Tibial artery (tissue), 4 donors: ENCODE data around the gene INSL3.

Experiments
- DNase-seq, 2 donors: peaks; one replicate each; pipeline ENCODE4 v3.0.0-alpha.2; 2019
- H3K27ac ChIP-seq, 2 donors: fragments of 200-600 bp; sonication (generic) in 1 of 2; 1 replicate in 1 of 2; 2 replicates in 1 of 2; pipeline ENCODE4 v1.5.1; 2018 to 2019; ENCODE audit warnings: mild to moderate bottlenecking in 1 of 2
- H3K27me3 ChIP-seq, 2 donors: fragments of 200-600 bp; sonication (generic) in 1 of 2; one replicate each; pipeline versions ENCODE4 v1.5.1 to v1.6.0; 2016 to 2019
- H3K36me3 ChIP-seq, 3 donors: fragments of 200-600 bp; sonication (generic) in 2 of 3; one replicate each; pipeline ENCODE4 v1.5.1; 2016 to 2019; ENCODE audit warnings: mild to moderate bottlenecking in 2 of 3
- H3K4me1 ChIP-seq, 4 donors: fragments of 200-600 bp; sonication (generic) in 2 of 4; 1 replicate in 3 of 4; 2 replicates in 1 of 4; pipeline ENCODE4 v1.5.1; 2016 to 2019
- H3K4me3 ChIP-seq, 2 donors: fragments of 200-600 bp; sonication (generic) in 1 of 2; 1 replicate in 1 of 2; 2 replicates in 1 of 2; pipeline ENCODE4 v1.5.1; 2018 to 2019; ENCODE audit warnings: mild to moderate bottlenecking in 2 of 2
- H3K9me3 ChIP-seq, 3 donors: fragments of 200-600 bp; sonication (generic) in 1 of 3; one replicate each; pipeline ENCODE4 v1.5.1; 2016 to 2019
- CTCF ChIP-seq, 2 experiments: fragments of 200-600 bp in 1 of 2; fragments of 450-650 bp in 1 of 2; IDR thresholded peaks; one replicate each; pipeline ENCODE4 v1.5.1; 2017 to 2019; ENCODE audit warnings: antibody characterized with exemption in 2 of 2, mild to moderate bottlenecking in 1 of 2, moderate library complexity in 1 of 2
- intact Hi-C: fragments of 100-400 bp; cut with DNase I; formaldehyde crosslinking; loops from one replicate; pipeline ENCODE4 v1.15.0; 2023; ENCODE audit warnings: low total_unique reads

The INSL3 gene

GRCh38 chr19:17830567-17831418 is 9.5 kb upstream of the INSL3 start:
- no peak for DNase-seq
- H3K36me3 ChIP-seq, result no peaks in the 10 kb centered on the region
- peaks cover 0 to 84% of the 10 kb centered on the region in 2 donors for H3K27me3 ChIP-seq
- no peak overlapping the region for H3K4me3 ChIP-seq
- no peak for TF ChIP-seq CTCF (IDR thresholded peaks at IDR 0.05)
- intact Hi-C loops, result no loop called here
- H3K9me3 ChIP-seq, result no peaks in the 10 kb centered on the region
- H3K4me1 ChIP-seq, result peaks cover 0 to 8% (median 0%) of the 10 kb centered on the region in 4 donors
- no peak overlapping the region for H3K27ac ChIP-seq

GRCh38 chr19:17829855-17830566 is 8.7 kb upstream of the INSL3 start:
- TF ChIP-seq CTCF (IDR thresholded peaks at IDR 0.05), result no peak
- no peak overlapping the region for H3K27ac ChIP-seq
- intact Hi-C loops, result no loop called here
- H3K27me3 ChIP-seq, result peaks cover 0 to 82% of the 10 kb centered on the region in 2 donors
- H3K4me1 ChIP-seq, result peaks cover 0 to 8% (median 0%) of the 10 kb centered on the region in 4 donors
- no peaks in the 10 kb centered on the region for H3K9me3 ChIP-seq
- no peak overlapping the region for H3K4me3 ChIP-seq
- DNase-seq, result no peak
- H3K36me3 ChIP-seq, result no peaks in the 10 kb centered on the region

- Histone ChIP-seq H3K36me3 (no peaks in the 10 kb centered on the region), H3K9me3 (no peaks in the 10 kb centered on the region), H3K27ac (no peak overlapping the region), H3K27me3 (peaks cover 0 to 68% of the 10 kb centered on the region in 2 donors), H3K4me1 (peaks cover 0 to 8% (median 0%) of the 10 kb centered on the region in 4 donors), H3K4me3 (no peak overlapping the region)
- no peak for TF ChIP-seq CTCF (IDR thresholded peaks at IDR 0.05)
- intact Hi-C loops, result no loop called here
- no peak for DNase-seq
Measured at GRCh38 chr19:17826508-17827056, 5.3 kb upstream of the INSL3 start.

- peaks cover 0 to 52% of the 10 kb centered on the region in 2 donors for H3K27me3 ChIP-seq
- H3K36me3 ChIP-seq, result no peaks in the 10 kb centered on the region
- no peaks in the 10 kb centered on the region for H3K4me1 ChIP-seq
- H3K27ac ChIP-seq, result no peak overlapping the region
- intact Hi-C loops, result no loop called here
- no peak for DNase-seq
- H3K9me3 ChIP-seq, result no peaks in the 10 kb centered on the region
- TF ChIP-seq CTCF (IDR thresholded peaks at IDR 0.05), result no peak
- H3K4me3 ChIP-seq, result no peak overlapping the region
Measured at GRCh38 chr19:17824339-17824738, 3.0 kb upstream of the INSL3 start.

- intact Hi-C loops, result no loop called here
- peaks cover 0 to 36% of the 10 kb centered on the region in 2 donors for H3K27me3 ChIP-seq
- H3K4me1 ChIP-seq, result no peaks in the 10 kb centered on the region
- TF ChIP-seq CTCF (IDR thresholded peaks at IDR 0.05), result no peak
- DNase-seq, result no peak
- no peaks in the 10 kb centered on the region for H3K36me3 ChIP-seq
- H3K27ac ChIP-seq, result no peak overlapping the region
- H3K9me3 ChIP-seq, result no peaks in the 10 kb centered on the region
- no peak overlapping the region for H3K4me3 ChIP-seq
Measured at GRCh38 chr19:17817668-17818363, 3.5 kb downstream of the INSL3 start.
